HepG2 (cell line): ENCODE results near the gene FBXO44. TPM values are rescaled to one million over a fixed set of nuclear protein-coding genes. Genes with fewer than 3 reads are reported as not detected.

ENCODE experiments used
- ATAC-seq: fragments of 200-7000 bp; cut with Tn5 transposase; 3 replicates; pipeline ENCODE4 v1.9.1; 2020; ENCODE audit warnings: mild to moderate bottlenecking, moderate library complexity
- BruUV-seq: library from RNA; stranded (reverse); fragments of 400-500 nt; replicated peaks from 2 replicates; lab custom pipeline; 2021; lab: Mats Ljungman, UMichigan
- CTCF ChIA-PET: fragments of 300-600 bp; formaldehyde crosslinking; extraction: SDS; loops from one replicate; lab custom pipeline; 2021; ENCODE audit warnings: low total read pairs, inconsistent platforms, low intra/inter-chr PET ratio; lab: Yijun Ruan, JAX
- POLR2A ChIA-PET: fragments of 350-600 bp; sonication (Branson Sonifier 250); formaldehyde crosslinking; loops from one replicate; lab custom pipeline; 2020; ENCODE audit warnings: antibody characterized with exemption, inconsistent platforms; lab: Yijun Ruan, JAX
- DNase-seq: peaks from one replicate; pipeline ENCODE4 v3.0.0-alpha.2; 2015; ENCODE audit warnings: low spot score
- FAIRE-seq: peaks from 3 replicates; lab custom pipeline; 2011; peaks lifted over from hg19 to GRCh38; lab: Jason Lieb, UNC
- H2AFZ ChIP-seq: one replicate; pipeline ENCODE4 v1.6.1; 2011; ENCODE audit warnings: low read length, inconsistent platforms
- H3K27ac ChIP-seq: fragments of 300-600 bp; 3 replicates; pipeline ENCODE4 v1.8.0; 2011; ENCODE audit warnings: mixed run types, mild to moderate bottlenecking, mixed read lengths, low read length, inconsistent platforms; ENCODE audit not compliant: insufficient read depth; ENCODE audit errors: extremely low read length
- H3K27me3 ChIP-seq, 2 experiments: fragments of 200-600 bp in 1 of 2; 2 replicates in 1 of 2; 3 replicates in 1 of 2; pipeline versions ENCODE4 v1.6.0 to v1.8.0; 2011; ENCODE audit warnings: low read length in 2 of 2, mild to moderate bottlenecking in 2 of 2, moderate library complexity in 2 of 2, inconsistent platforms in 1 of 2; ENCODE audit not compliant: insufficient read depth in 2 of 2, control insufficient read depth in 1 of 2
- H3K36me3 ChIP-seq, 2 experiments: fragments of 200-600 bp in 1 of 2; replicated peaks in 1 of 2; 2 replicates in 1 of 2; 3 replicates in 1 of 2; pipeline versions ENCODE4 v1.5.1 to v1.8.0; 2011; ENCODE audit warnings: low read length in 2 of 2, inconsistent platforms in 1 of 2; ENCODE audit not compliant: insufficient read depth in 2 of 2, control insufficient read depth in 1 of 2
- H3K4me1 ChIP-seq: 2 replicates; pipeline ENCODE4 v1.5.1; 2012; ENCODE audit warnings: low read length, inconsistent platforms; ENCODE audit not compliant: insufficient read depth
- H3K4me2 ChIP-seq: 2 replicates; pipeline ENCODE4 v1.6.0; 2011; ENCODE audit warnings: low read depth, low read length, inconsistent platforms
- H3K4me3 ChIP-seq, 3 experiments: fragments of 200-600 bp in 1 of 3; sonication (generic), shearing (Covaris generic) in 1 of 3; replicated peaks in 1 of 3; 2 replicates each; pipeline ENCODE4 v1.5.1; 2011 to 2016; ENCODE audit warnings: low read length in 3 of 3, inconsistent platforms in 2 of 3, low read depth in 2 of 3, mild to moderate bottlenecking in 2 of 3, control low read depth in 1 of 3, mixed read lengths in 1 of 3; ENCODE audit not compliant: insufficient read depth in 1 of 3
- H3K79me2 ChIP-seq: one replicate; pipeline ENCODE4 v1.6.1; 2011; ENCODE audit warnings: low read length, inconsistent platforms; ENCODE audit not compliant: insufficient read depth
- H3K9ac ChIP-seq: 2 replicates; pipeline ENCODE4 v1.6.0; 2011; ENCODE audit warnings: mild to moderate bottlenecking, low read depth, low read length, inconsistent platforms; ENCODE audit not compliant: insufficient read depth
- H3K9me3 ChIP-seq: 2 replicates; pipeline ENCODE4 v1.5.1; 2012; ENCODE audit warnings: mild to moderate bottlenecking, low read length
- H4K20me1 ChIP-seq: 2 replicates; pipeline ENCODE4 v1.6.0; 2011; ENCODE audit warnings: inconsistent platforms, mild to moderate bottlenecking, low read length, moderate library complexity; ENCODE audit not compliant: insufficient read depth
- CAMTA2 ChIP-seq: sonication (generic); formaldehyde crosslinking; IDR thresholded peaks from 2 replicates; pipeline ENCODE4 v1.4.0; 2020; ENCODE audit warnings: mild to moderate bottlenecking, missing genetic modification reagents, borderline replicate concordance
- FOXP1 ChIP-seq, 2 experiments: fragments of 450-650 bp in 1 of 2; IDR thresholded peaks; 2 replicates each; pipeline ENCODE4 v1.6.1; 2017 to 2018; ENCODE audit warnings: antibody characterized with exemption in 1 of 2
- HMGA1 ChIP-seq: sonication (generic); formaldehyde crosslinking; conservative IDR thresholded peaks from 2 replicates; pipeline ENCODE4 v1.4.0; 2020; ENCODE audit warnings: missing genetic modification reagents
- IKZF1 ChIP-seq: fragments of 450-650 bp; IDR thresholded peaks from 2 replicates; pipeline ENCODE4 v1.7.1; 2016
- KLF6 ChIP-seq: IDR thresholded peaks from 2 replicates; pipeline ENCODE4 v1.8.0; 2016; ENCODE audit warnings: missing biosample characterization, missing genetic modification reagents
- PHF20 ChIP-seq: sonication (generic); formaldehyde crosslinking; IDR thresholded peaks from 2 replicates; pipeline ENCODE4 v1.5.0; 2020; ENCODE audit warnings: mild to moderate bottlenecking, missing genetic modification reagents
- ZNF513 ChIP-seq: sonication (generic); formaldehyde crosslinking; conservative IDR thresholded peaks from 2 replicates; pipeline ENCODE4 v1.5.0; 2020; ENCODE audit warnings: missing genetic modification reagents
- ZNF546 ChIP-seq: sonication (generic); formaldehyde crosslinking; conservative IDR thresholded peaks from 2 replicates; pipeline ENCODE4 v1.8.1; 2023; ENCODE audit warnings: mild to moderate bottlenecking, missing genetic modification reagents
- ZNF646 ChIP-seq: sonication (generic); formaldehyde crosslinking; IDR thresholded peaks from 2 replicates; pipeline ENCODE4 v1.9.0; 2021; ENCODE audit warnings: mild to moderate bottlenecking, missing genetic modification reagents
- ZNF746 ChIP-seq: sonication (generic); formaldehyde crosslinking; IDR thresholded peaks from 2 replicates; pipeline ENCODE4 v1.8.0; 2022; ENCODE audit warnings: mild to moderate bottlenecking, missing genetic modification reagents
- WGBS: methylation state at CpG from one replicate; pipeline ENCODE4 v1.1.6; 2017; ENCODE audit warnings: low lambda C conversion rate; 5-methylcytosine and 5-hydroxymethylcytosine counted together
- in situ Hi-C: cut with HindIII; loops from 2 replicates; pipeline ENCODE4 v1.10.0; 2017; ENCODE audit warnings: low pct_unique_long_range_greater_than_20kb; ENCODE audit not compliant: extremely low pct_ligation_motif_present
- intact Hi-C: fragments of 100-400 bp; cut with micrococcal nuclease; formaldehyde crosslinking; loops from one replicate; pipeline ENCODE4 v1.10.0; 2022; ENCODE audit not compliant: unreplicated experiment
- polyA plus RNA-seq, 8 experiments: library from polyadenylated mRNA; depleted of rRNA in 3 of 8; stranded (reverse) in 7 of 8; unstranded in 1 of 8; fragments of >200 nt; fragmentation: Illumina TruSeq in 4 of 8; extraction: Trizol in 4 of 8; gene quantifications; 2 replicates each; pipeline versions ENCODE4 v1.2.1 to v1.2.3, GENCODE V29; 2011 to 2016; ENCODE audit warnings: low read depth in 4 of 8, missing spikeins in 1 of 8, mixed read lengths in 1 of 8; ENCODE audit not compliant: insufficient read depth in 1 of 8
- total RNA-seq, 5 experiments: library from RNA; depleted of rRNA; stranded (reverse); fragments of >200 nt; fragmentation: Illumina TruSeq; extraction: Trizol; gene quantifications; 2 replicates each; pipeline ENCODE4 v1.2.3, GENCODE V29; 2016; ENCODE audit warnings: low read depth in 1 of 5

Gene FBXO44
- total and polyA plus RNA-seq, 2 of the 13 experiments (the other 11 are each of a cell fraction or from before 2014, with no cell fraction given), result 22.4 to 27.9 TPM

- Histone ChIP-seq H3K9me3 (no peaks in the 10 kb centered on the region), H4K20me1 (peaks cover 9% of the 10 kb centered on the region), H3K36me3 (peaks cover 0 to 2% of the 10 kb centered on the region in 2 experiments; a peak in 1 of 5 replicates), H3K27ac (no peak overlapping the region), H3K4me2 (no peak overlapping the region), H3K27me3 (no peaks in the 10 kb centered on the region), H3K4me1 (peaks cover 55% of the 10 kb centered on the region), H3K9ac (no peak overlapping the region), H3K79me2 (peaks cover 11% of the 10 kb centered on the region), H3K4me3 (no peak overlapping the region), H2AFZ (no peak overlapping the region)
- ATAC-seq, result no peak
- no peak for FAIRE-seq
- TF ChIP-seq KLF6 (no peak), IKZF1 (no peak), ZNF746 (CRISPR knock-in tag) (no peak), HMGA1 (no peak), ZNF513 (CRISPR knock-in tag) (no peak), ZNF546 (CRISPR knock-in tag) (no peak), PHF20 (CRISPR knock-in tag) (no peak)
- in situ Hi-C loops, result loop anchor here (10.0 to 25.0 kb wide), 2 partner anchors 403 to 610 kb away; partner anchors contain the start of gene MASP2
- no peak for DNase-seq
- intact Hi-C loops, result no loop called here
- POLR2A ChIA-PET, result interaction anchor here (1.3 kb wide), 1 partner anchor 17 kb away, joined by 3 read pairs; the partner anchor contains the start of gene FBXO6
- no TSS peak for BruUV-seq
- WGBS, result 94% methylated on average over 7 of the region's 7 CpGs
- CTCF ChIA-PET, result no interaction called here
These were observed 7.3 kb upstream of the FBXO44 start for GRCh38 chr1:11647333-11647732.

GRCh38 chr1:11648039-11648438, 6.6 kb upstream of the FBXO44 start:
- H3K9ac ChIP-seq, result no peak overlapping the region
- intact Hi-C loops (no loop called here), in situ Hi-C loops (loop anchor here (10.0 to 25.0 kb wide), 2 partner anchors 403 to 611 kb away; partner anchors contain the start of gene MASP2)
- DNase-seq (peak; percentile 61), FAIRE-seq (no peak), ATAC-seq (peak; percentile 38)
- ChIA-PET POLR2A (interaction anchor here (1.3 kb wide), 1 partner anchor 16 kb away, joined by 3 read pairs; the partner anchor contains the start of gene FBXO6), CTCF (no interaction called here)
- H2AFZ ChIP-seq, result no peak overlapping the region
- no peaks in the 10 kb centered on the region for H3K27me3 ChIP-seq
- peaks cover 62% of the 10 kb centered on the region for H3K4me1 ChIP-seq
- H3K79me2 ChIP-seq, result peaks cover 18% of the 10 kb centered on the region
- WGBS, result 49% methylated on average over 3 of the region's 6 CpGs
- H3K4me3 ChIP-seq, result peak overlapping the region in 1 of 3 experiments; percentile 16; a peak in 1 of 6 replicates
- H3K4me2 ChIP-seq, result peak overlapping the region; percentile 49; the same call in 1 of the 2 replicates
- H3K27ac ChIP-seq, result peak overlapping the region; percentile 59
- H3K9me3 ChIP-seq, result no peaks in the 10 kb centered on the region
- H4K20me1 ChIP-seq, result peaks cover 11% of the 10 kb centered on the region
- peaks cover 0 to 2% of the 10 kb centered on the region in 2 experiments; a peak in 1 of 5 replicates for H3K36me3 ChIP-seq
- no TSS peak for BruUV-seq
- no peak for TF ChIP-seq FOXP1 (IDR thresholded peaks at IDR 0.05)
- no peak for TF ChIP-seq FOXP1 (CRISPR knock-in tag; IDR thresholded peaks at IDR 0.05)
- TF ChIP-seq CAMTA2 (CRISPR knock-in tag), result no peak
- TF ChIP-seq ZNF646 (CRISPR knock-in tag), result no peak
